Thyroid gland (tissue), 4 donors: ENCODE data around the gene KLC3. TPM values are rescaled to one million over a fixed set of nuclear protein-coding genes. Genes with fewer than 3 reads are reported as not detected.

ENCODE experiments used
- DNase-seq, 2 donors: peaks; one replicate each; pipeline ENCODE4 v3.0.0-alpha.2; 2019
- H3K27ac ChIP-seq, 3 donors: fragments of 200-600 bp; sonication (generic); 1 replicate in 2 of 3; 2 replicates in 1 of 3; pipeline ENCODE4 v1.5.1; 2016 to 2019; ENCODE audit warnings: mild to moderate bottlenecking in 1 of 3, moderate library complexity in 1 of 3
- H3K27me3 ChIP-seq: fragments of 200-600 bp; sonication (generic); one replicate; pipeline ENCODE4 v1.5.1; 2019
- H3K36me3 ChIP-seq, 2 donors: fragments of 200-600 bp; sonication (generic); one replicate each; pipeline ENCODE4 v1.5.1; 2016 to 2019
- H3K4me1 ChIP-seq, 2 donors: fragments of 200-600 bp; sonication (generic); one replicate each; pipeline ENCODE4 v1.5.1; 2017 to 2019
- H3K4me3 ChIP-seq, 3 donors: fragments of 200-600 bp; sonication (generic); replicated peaks in 1 of 3; 1 replicate in 2 of 3; 2 replicates in 1 of 3; pipeline ENCODE4 v1.5.1; 2016; ENCODE audit warnings: mild to moderate bottlenecking in 1 of 3
- H3K9me3 ChIP-seq: fragments of 200-600 bp; sonication (generic); one replicate; pipeline ENCODE4 v1.5.1; 2017
- POLR2A ChIP-seq, 2 donors: fragments of 450-650 bp; IDR thresholded peaks; one replicate each; pipeline ENCODE4 v1.6.1; 2017; ENCODE audit warnings: antibody characterized with exemption in 2 of 2, mild to moderate bottlenecking in 2 of 2, moderate library complexity in 1 of 2
- WGBS, 2 donors: methylation state at CpG; one replicate each; pipeline ENCODE4 v1.1.5; 2017; 5-methylcytosine and 5-hydroxymethylcytosine counted together
- intact Hi-C: fragments of 100-400 bp; cut with DNase I; formaldehyde crosslinking; loops from one replicate; pipeline ENCODE4 v1.15.1; 2023
- total RNA-seq, 4 donors: library from RNA; depleted of rRNA; stranded (reverse); fragments of >200 nt; gene quantifications; one replicate each; pipeline ENCODE4 v1.2.3, GENCODE V29; 2016
- TF ChIP-seq, protein P1 (sequence below), 6 experiments: fragments of 200-600 bp in 3 of 6; fragments of 450-650 bp in 3 of 6; sonication (generic) in 3 of 6; IDR thresholded peaks; one replicate each; pipeline ENCODE4 v1.5.1; 2016 to 2019; ENCODE audit warnings: antibody characterized with exemption in 6 of 6, mild to moderate bottlenecking in 2 of 6, inconsistent platforms in 1 of 6, moderate library complexity in 1 of 6

KLC3 gene
- total RNA-seq, 4 donors from 2014 or later: 0.45 to 1.2 (median 0.83) TPM

DNA sequence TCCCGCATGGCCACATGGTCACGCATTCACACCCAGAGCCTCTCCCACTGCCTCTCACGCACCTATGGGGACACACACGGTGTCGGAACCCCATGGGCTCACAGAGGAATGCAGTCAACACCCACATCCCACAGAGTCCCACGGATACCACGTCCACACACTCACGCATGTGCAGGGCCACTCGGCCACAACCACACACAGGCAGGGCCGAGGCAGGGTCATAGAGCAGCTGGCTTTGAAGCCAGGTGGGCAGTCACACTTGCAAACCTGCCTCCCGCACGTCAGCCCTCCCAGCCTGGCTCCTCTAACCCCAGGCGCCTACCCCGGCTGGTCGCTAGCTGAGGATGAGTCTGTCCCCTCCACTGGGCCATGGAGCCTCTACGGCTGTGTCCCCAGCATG, 21.7 kb downstream of the KLC3 start:
- Histone ChIP-seq H3K4me1 (no peaks in the 10 kb centered on the region), H3K4me3 (no peak overlapping the region), H3K27ac (no peak overlapping the region), H3K27me3 (no peaks in the 10 kb centered on the region), H3K9me3 (no peaks in the 10 kb centered on the region), H3K36me3 (no peaks in the 10 kb centered on the region)
- 93 to 96% methylated on average over 10 to 16 of the region's 16 CpGs for WGBS, 2 donors
- TF ChIP-seq, protein P1, sequence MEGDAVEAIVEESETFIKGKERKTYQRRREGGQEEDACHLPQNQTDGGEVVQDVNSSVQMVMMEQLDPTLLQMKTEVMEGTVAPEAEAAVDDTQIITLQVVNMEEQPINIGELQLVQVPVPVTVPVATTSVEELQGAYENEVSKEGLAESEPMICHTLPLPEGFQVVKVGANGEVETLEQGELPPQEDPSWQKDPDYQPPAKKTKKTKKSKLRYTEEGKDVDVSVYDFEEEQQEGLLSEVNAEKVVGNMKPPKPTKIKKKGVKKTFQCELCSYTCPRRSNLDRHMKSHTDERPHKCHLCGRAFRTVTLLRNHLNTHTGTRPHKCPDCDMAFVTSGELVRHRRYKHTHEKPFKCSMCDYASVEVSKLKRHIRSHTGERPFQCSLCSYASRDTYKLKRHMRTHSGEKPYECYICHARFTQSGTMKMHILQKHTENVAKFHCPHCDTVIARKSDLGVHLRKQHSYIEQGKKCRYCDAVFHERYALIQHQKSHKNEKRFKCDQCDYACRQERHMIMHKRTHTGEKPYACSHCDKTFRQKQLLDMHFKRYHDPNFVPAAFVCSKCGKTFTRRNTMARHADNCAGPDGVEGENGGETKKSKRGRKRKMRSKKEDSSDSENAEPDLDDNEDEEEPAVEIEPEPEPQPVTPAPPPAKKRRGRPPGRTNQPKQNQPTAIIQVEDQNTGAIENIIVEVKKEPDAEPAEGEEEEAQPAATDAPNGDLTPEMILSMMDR (IDR thresholded peaks at IDR 0.05): no peak
- TF ChIP-seq POLR2A (IDR thresholded peaks at IDR 0.05): no peak
- intact Hi-C loops: no loop called here
- DNase-seq: no peak

DNA sequence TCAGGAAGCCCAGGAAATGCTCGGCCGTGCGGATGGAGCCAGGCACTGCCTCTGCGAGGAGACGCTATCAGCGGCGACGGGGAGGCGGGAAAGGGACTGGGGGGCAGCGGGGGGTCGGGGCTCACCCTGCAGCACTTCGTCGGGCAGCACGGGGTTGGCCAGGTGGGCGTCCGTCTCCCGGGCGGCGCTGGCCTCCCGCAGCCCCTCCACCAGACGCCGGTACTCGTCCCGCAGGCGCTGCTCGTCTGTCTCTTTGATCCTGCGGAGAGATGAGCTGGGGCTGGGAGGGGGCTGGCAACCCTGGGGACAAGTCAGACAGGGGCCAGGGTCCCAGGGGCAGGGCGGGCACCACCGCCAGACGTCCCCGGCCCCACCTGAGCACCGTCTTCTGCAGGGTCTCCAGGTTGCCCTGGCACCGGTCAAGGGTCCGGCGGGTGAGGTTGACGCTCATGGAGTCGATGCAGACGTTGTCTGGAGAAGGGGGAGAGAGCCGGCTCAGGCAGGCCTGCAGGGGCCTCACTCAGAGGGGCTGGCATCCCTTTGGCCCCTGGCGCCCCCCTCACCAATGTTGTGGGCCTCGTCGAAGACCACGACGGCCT, 23.4 kb downstream of the KLC3 start:
- Histone ChIP-seq H3K36me3 (no peaks in the 10 kb centered on the region), H3K4me3 (no peak overlapping the region), H3K27me3 (no peaks in the 10 kb centered on the region), H3K4me1 (no peaks in the 10 kb centered on the region), H3K9me3 (no peaks in the 10 kb centered on the region), H3K27ac (no peak overlapping the region)
- intact Hi-C loops: no loop called here
- WGBS, 2 donors: 93 to 95% methylated on average over 29 to 33 of the region's 44 CpGs
- DNase-seq: no peak
- no peak for TF ChIP-seq POLR2A (IDR thresholded peaks at IDR 0.05)
- TF ChIP-seq, protein P1 (IDR thresholded peaks at IDR 0.05): no peak

DNA sequence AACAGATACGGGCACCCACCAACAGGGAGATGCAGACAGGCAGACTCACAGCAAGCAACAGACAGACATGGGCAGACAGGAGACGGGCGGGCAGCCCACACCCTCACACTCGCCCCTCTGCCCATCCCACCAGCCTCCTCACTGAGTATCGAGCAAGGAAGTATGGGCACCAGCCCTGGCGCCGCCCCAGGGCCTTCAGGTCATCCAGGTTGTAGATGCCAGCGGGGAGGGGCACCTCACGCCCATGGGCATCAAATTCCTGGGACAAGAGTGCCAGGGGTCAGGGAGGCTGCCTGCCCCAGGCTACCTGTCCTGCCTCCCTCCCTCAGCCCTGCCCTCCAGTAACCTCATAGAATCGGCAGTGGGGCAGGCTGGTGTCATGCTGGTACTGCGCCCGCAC, 24.1 kb downstream of the KLC3 start:
- no peak overlapping the region for H3K27ac ChIP-seq
- 96 to 98% methylated on average over 5 to 11 of the region's 12 CpGs for WGBS, 2 donors
- TF ChIP-seq POLR2A (IDR thresholded peaks at IDR 0.05): no peak
- TF ChIP-seq, protein P1 (IDR thresholded peaks at IDR 0.05): no peak
- H3K9me3 ChIP-seq: no peaks in the 10 kb centered on the region
- no peak overlapping the region for H3K4me3 ChIP-seq
- no peaks in the 10 kb centered on the region for H3K36me3 ChIP-seq
- H3K27me3 ChIP-seq: no peaks in the 10 kb centered on the region
- peaks cover 0 to 3% of the 10 kb centered on the region in 2 donors for H3K4me1 ChIP-seq
- intact Hi-C loops: no loop called here
- no peak for DNase-seq

DNA sequence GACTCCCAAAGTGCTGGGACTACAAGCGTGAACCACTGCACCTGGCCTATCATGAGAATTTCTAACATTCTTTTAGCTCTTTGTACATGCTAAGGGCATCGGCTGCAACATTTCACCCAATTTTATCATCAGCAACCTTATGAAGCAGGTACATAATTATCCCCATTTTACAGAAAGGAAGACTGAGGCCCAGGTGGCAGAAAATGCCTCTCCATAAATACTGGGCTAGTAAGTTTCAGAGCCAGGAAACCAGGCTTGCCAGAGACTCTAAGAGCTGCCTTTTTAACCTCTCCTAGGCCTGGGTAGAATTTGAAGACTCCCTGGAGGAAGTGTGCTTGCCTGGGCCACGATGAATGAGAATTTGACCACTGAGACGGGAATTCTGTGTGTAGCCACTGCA, 27.6 kb downstream of the KLC3 start:
- DNase-seq: no peak
- TF ChIP-seq, protein P1 (IDR thresholded peaks at IDR 0.05): no peak
- TF ChIP-seq POLR2A (IDR thresholded peaks at IDR 0.05): no peak
- Histone ChIP-seq H3K9me3 (no peaks in the 10 kb centered on the region), H3K4me3 (no peak overlapping the region), H3K36me3 (no peaks in the 10 kb centered on the region), H3K4me1 (peaks cover 0 to 6% of the 10 kb centered on the region in 2 donors), H3K27ac (no peak overlapping the region), H3K27me3 (no peaks in the 10 kb centered on the region)
- WGBS, 2 donors: 93 to 100% methylated on average over 4 of the region's 4 CpGs
- intact Hi-C loops: no loop called here

DNA sequence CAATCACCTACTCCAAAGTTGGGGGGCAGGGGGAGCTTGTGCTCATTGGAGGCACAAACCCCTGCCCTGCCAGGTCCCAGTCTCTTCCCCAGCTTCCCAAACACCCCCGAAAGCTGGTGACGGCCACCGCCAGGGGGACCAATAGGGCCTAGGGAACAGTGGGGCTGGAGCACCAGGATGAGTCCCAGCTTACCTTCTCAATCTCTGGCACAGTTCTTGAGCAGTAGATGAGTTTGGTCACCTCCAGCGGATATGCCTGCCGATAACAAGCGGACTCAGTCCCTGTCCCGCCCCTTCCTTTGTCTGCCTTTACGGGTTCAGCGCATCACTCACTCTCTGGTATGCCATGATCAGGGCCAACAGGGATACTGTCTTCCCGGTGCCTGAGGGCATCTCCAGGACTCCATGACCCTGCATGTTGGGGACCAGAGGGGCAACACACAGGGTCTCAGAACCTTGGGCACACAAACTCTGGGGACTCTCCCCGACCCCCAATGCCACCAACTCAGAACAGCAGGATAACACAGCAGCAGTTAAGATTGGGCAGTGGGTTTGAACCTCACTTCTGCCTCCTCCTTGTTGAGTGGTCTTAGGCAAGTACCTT, 28.3 kb downstream of the KLC3 start:
- intact Hi-C loops: no loop called here
- Histone ChIP-seq H3K27me3 (no peaks in the 10 kb centered on the region), H3K4me3 (no peak overlapping the region), H3K4me1 (peaks cover 0 to 6% of the 10 kb centered on the region in 2 donors), H3K27ac (no peak overlapping the region), H3K9me3 (no peaks in the 10 kb centered on the region), H3K36me3 (no peaks in the 10 kb centered on the region)
- TF ChIP-seq POLR2A (IDR thresholded peaks at IDR 0.05): no peak
- TF ChIP-seq, protein P1 (IDR thresholded peaks at IDR 0.05): no peak
- DNase-seq: no peak
- 96 to 97% methylated on average over 10 to 11 of the region's 11 CpGs for WGBS, 2 donors
